GM21737 (cell line): ENCODE results near the gene EWSR1.
"Not testable (repeated sequence)": the region's sequence is repeated elsewhere in the genome, so short reads cannot be mapped to it uniquely, and the experiment has no call there.

ENCODE experiments used
- ATAC-seq: cut with Tn5 transposase; IDR thresholded peaks from one replicate; pipeline ENCODE4 v1.9.1; 2021; ENCODE audit warnings: mild to moderate bottlenecking, moderate library complexity; ENCODE audit not compliant: unreplicated experiment

Gene EWSR1

DNA sequence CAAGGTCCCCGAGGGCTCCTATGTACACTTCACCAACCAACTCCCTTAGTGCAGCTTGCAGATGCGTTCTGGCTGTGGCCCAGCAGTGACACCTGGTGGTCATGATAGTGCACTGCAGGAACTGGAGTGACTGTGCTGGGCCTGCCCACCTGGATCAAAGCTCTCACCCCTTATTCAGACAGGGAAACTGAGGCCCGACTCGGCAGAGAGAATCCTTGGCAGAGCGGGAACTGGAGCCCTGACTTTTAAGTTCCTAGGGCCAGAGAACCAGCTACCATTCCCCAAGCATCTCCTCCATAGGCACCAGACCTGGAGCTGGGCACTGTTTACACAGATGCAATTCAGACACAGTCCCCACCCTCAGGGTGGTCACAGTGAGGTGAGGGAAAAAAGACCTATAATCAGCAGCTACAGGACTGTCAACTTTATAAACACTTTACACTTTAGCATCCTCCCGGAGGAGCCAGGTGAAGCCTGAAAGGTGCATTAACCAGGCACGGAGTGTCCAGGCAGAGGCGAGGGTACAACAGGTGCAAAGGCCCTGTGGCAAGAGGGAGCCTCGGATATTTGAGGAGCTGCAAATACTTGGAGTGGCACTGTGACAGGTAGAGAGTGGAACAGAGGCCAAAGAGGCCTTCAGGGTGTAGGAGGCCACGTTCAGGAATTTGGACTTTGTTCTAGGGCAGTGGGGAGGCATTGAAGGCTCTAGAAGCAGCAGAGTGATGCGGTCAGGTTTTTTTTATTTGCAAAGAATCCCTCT, 22.3 kb upstream of the EWSR1 start:
- peak; percentile 60 for ATAC-seq

DNA sequence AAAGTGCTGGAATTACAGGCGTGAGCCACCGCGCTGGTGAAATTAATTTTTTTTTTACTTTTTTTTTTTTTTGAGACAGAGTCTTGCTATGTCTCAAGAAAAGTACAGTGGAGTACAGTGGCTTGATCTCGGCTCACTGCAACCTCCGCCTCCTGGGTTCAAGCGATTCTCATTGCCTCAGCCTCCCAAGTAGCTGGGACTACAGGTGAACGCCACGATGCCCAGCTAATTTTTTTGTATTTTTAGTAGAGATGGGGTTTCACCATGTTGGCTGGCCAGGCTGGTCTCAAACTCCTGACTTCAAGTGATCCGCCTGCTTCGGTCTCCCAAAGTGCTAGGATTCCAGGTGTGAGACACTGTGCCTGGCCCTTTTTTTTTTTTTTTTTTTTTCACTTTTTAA, 20.2 kb upstream of the EWSR1 start:
- ATAC-seq = not testable (repeated sequence)

DNA sequence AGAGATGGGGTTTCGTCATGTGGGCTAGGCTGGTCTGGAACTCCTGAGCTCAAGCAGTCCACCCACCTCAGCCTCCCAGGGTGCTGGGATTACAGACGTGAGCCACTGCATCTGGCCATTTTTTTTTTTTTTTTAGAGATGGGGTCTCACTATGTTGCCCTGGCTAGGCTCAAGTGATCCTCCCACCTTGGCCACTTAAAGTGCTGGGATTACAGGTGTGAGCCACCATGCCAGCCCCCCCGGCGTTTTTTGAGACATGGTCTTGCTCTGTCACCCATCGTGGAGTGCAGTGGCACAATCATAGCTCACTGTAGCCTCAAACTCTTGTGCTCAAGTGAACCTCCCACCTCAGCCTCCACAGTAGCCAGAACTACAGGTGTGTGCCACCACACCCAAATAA, 16.8 kb upstream of the EWSR1 start:
- no peak for ATAC-seq

DNA sequence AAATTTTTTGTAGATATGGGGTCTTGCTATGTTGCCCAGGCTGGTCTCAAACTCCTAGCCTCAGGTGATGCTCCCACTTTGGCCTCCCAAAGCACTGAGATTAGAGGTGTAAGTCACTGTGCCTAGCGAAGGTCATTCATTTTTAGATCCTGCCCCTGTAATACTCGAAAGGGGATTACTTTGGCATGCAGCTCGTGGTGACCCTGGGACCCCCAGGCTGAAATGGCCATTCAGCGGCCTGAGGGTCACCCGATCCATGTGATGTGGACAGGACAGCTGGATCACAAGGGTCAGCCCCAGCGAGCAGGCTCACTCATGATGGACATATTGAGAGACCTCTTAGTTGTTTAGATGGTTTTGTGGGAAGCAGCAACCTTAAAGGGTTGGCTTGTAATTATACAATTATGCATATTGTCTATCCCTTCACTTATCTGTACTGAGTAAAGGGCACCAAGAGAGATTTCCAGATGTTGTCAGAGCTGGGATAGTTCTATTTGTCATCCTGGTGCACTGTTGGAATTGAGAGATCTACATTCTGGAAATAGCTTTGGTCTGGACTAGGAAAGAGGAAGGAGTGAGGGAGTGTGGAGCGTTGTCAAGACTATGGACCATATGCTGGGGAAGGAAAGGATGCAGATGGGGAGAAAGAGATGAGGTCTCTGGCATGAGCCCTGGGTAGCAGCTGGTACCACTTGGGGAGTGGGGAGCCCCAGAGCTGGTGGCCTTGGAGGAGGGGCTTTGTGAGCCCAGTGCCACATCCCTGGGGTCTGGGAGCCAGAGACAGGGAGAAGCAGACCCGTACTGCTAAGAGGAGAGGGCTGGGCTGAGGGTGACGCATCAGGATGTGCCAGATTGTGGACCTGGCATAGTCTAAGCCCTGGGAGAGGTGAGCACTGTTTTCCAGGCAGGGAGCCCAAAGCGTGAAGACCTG, 15.8 kb upstream of the EWSR1 start:
- ATAC-seq = no peak

DNA sequence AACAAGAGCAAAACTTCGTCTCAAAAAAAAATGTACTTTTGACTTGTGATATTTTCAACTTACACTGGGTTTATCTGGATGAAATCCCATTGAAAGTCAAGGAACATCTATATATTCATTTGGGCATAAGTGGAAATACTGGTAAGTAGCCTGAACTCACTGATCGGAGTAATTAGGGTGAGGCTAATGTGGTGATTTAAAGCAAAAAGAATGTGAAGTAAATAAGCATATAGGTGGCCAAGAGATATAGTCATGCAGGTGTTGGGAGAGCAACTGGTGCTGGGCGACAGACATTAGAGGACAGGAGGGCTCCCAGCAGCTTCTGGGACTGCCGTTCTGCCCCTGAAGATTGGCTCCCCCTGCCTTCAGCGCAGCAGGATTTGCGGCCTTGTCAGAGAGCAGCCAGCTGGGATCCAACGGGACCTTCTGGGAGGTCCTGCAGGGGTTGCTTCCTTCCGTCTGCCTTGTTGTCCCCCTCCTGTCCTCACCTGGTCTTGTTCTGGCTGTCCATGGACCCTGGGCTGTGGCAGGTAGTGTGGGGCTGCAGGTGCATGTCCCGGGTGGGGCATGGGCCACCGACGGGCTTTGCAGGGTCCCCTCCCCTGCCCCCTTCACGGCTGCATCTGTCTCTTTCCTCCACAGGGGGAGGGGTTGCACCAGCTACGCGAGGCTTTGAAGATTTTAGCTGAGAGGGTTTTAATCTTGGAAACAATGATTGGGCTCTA, 14.3 kb upstream of the EWSR1 start:
- ATAC-seq = no peak

DNA sequence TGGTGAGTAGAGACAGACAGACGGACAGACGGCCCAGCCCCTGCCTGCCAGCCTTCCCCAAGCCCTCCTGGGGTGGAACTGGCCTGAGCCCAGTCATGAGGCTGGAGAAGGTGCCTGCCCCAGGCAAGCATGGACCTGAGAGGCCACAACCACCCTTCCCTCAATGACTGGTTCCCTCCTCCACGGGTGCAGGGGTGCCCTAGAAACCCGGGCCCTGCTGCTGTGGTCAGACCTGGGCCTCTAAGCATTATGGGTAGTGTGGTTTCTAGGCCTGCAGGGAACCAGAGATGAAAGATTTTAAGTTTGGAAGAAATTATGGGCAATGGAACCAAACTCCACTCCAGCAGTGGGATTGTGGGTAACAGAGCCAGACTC, 13.8 kb upstream of the EWSR1 start:
- no peak for ATAC-seq

DNA sequence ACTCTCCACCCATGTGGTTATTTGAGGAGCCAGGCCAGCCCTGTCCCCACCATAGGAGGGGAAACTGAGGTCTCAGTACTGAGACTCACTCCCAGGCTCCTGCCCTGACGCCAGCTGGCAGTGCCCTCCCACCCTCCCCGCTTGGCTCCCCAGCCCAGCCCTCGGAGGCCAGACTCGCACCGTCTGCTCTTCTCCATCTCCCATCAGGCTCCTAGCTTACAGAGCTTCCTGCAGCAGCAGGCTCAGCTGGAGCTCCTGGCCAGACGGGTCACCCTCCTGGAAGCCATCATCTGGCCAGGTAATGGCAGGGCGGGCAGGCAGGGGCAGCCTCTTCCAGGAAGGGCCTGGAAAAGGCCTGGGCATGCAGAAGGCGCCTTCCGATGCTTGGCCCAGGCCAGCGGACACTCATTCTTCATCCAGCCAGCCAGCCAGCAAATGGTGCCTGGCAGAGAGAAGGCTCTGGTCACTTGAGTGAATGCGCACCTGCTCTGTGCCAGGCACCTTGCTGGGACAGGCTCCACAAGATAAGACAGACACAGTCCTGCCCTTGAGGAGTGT, 12.9 kb upstream of the EWSR1 start:
- ATAC-seq = no peak

DNA sequence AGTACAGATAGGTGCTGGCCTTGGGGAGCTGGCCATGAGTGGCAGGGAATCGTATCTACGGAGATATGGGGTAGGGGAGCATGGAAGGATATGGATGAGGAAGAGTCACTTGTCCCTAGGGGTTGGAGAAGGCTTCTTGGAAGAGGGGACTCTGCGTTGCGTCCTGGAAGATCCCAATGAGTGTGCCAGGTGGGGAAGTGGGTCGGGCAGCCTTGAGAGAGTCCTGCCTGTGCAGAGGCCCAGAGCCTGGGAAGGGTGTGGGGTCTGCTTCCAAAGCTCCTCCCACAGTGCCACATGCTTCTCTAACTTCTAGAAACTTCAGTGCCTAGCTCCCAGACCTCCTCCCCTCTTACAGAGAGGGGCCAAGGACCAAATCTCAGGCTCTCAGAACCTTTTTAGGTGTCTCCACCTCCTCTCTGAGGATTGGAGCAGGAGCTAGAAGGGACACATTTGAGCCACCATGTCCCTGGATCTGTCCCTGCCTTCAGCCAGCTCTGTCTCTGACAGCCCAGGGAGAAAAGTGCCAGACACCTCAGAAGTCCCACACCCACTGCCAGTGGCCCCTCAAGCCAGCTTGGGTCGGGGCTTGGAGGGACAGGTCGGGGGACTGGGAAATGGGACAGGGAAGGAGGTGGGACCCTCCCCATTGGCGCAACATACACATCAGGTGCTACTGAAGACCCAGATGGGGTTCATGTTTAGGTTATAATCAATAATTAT, 11.3 kb upstream of the EWSR1 start:
- no peak for ATAC-seq

DNA sequence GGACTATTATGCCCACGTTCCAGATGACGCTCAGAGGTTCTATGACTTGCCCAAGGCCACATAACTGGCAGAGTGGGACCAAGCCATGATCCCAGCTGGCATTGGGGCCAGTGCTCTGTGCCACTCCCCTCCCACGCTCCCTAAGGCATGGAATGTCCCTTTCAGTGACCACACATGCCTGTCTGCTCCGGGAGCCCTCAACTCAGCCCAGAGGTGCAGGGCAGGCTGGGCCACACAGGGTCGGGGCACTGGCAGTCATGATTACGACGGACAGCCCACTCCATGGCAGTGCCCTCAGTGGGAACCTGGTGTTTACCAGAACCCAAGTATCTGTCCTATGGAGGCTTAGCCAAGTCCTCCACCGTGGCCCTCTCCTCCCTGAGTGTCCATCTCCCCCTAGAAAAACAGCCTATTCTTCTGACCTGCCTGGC, 10.3 kb upstream of the EWSR1 start:
- ATAC-seq = no peak

DNA sequence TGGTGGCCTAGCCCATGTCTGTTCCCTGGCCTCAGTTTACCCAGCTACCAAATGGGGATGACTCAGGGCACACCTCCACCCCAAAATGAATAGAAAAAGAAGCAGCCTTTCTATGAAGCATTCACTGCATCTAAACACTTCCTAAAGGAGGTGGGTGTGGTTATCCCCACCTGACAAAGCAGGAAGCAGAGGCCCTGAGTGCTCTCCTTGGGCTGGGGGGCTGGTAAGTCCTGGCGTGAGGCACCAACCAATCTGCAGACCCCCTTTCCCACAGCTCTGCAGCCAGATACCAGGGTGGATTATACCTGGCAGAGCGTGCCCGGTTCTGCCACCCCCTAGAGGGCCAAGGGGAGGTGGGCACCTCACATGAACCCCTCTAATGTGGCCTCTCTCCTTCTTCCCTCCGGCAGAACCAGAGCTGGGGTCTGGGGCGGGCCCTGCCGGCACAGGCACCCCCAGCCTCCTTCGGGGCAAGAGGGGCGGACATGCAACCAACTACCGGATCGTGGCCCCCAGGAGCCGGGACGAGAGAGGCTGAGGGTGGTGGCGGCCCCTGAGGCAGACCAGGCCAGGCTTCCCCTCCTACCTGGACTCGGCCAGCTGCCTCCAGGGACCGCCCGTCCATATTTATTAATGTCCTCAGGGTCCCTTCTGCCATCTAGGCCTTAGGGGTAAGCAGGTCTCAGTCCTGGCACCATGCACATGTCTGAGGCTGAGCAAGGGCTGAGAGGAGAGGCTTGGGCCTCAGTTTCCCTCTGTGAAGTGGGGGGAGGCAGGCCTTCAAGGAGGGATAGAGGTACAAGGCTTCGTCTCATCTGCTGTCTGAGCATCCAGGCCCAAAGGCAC, 9.4 kb upstream of the EWSR1 start:
- no peak for ATAC-seq

DNA sequence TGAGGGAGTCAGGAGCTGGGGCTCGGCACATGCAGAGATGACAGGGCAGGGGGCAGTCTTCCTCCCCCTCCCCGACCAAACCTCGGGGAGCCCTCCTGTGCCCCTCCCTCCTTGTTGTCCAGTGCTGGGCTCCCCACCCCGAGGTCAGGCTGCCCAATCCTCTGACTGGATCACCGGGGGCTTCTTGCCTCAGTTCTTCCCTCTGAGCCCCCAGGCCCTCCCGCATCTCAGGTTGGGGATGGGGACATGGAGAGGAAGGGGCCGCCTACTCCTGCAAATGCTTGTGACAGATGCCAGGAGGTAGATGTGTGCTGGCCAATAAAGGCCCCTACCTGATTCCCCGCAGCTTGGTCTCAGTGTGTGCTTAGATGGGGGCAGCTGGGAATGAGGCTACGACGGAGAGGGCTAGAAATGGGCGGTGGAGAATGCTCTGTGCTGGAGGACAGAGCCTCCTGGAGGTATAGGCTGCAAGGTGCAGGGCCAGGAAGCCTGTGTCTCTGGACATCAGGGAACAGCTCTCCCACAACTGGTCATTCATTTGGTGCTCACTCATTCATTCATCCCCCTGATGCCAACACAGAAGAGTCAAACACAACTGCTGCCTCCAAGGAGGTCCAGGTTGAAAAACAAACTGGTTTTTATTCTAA, 8.7 kb upstream of the EWSR1 start:
- no peak for ATAC-seq

DNA sequence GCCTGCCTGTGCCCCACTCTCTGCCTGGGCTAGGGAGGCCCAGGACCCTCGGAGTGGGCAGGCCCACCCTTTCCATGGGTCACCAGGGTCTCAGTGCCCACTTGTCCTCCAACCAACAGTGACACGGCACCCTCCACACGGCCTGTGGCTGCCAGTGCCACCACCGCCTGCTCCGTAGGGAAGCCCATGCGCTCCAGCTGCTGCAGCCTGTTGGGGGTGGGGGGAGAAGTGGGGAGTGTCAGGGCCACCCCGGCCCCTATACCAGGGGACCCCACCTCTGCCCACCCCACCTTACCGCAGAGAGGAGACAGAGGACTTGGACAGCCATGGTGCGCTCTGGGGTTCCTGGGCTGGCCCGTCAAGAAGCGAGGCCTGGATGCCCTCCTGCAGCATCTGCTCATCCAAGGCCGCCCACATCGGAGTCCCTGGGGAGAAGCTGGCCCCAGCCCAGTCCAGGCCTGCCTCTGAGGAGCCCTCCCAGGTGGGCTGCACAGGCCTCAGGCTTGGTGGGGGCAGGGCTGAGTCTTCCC, 8.0 kb upstream of the EWSR1 start:
- no peak for ATAC-seq

DNA sequence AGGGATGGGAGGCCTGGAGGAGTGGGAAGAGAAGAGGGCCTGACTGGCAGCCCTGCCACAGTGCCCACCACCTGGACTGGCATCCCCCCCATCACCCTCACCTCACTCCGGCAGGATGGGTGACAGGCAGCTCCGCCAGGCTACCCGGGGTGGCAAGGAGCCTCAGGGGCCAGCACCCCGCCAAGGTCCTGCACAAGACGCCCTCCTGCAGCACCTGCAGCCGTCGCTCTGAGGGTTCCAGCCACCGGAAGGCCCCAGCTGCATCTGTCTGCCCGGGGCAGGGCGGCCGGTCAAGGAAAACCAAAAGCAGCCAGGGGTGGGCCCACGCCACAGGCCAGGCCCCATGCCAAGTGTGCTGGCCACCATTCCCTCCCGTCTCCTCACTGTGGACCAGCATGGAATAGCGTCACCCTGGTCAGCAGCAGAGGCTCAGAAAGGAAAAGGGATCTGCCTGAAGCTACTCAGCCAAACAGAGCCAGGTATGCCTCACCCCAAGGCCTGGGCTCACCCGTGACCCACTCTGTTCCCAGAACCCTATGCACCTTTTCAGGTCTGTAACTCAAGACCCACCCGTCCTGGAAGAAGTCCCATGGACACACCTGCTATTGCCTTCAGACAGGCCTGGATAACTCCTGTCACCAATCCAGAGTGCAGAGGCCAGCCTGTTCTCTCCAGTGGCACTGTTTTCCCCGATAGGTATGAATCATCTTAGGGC, 7.3 kb upstream of the EWSR1 start:
- no peak for ATAC-seq

DNA sequence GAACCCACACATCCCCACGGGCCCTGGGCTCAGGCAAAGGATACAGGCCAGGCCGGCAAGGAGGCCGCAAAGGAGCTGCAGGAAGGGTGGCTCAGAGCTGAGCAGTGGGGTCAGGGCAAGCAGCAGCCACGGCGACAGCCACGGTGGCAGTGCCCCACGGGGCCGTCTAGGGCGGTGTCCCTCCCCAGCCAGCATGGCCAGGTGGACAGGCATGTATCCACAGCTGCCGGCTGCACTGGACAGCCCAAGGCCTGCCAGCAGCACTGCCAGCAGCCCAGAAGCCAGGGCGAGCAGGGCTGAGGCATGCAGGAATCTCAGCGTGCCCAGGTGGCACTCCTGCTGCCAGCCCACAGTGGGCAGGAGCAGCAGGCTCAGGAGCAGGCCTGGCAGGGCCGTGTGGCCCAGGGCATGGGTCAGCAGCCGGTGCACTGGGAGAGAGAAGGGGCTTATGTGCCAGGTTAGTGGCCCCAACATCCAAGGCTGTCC, 4.2 kb upstream of the EWSR1 start:
- ATAC-seq = no peak

DNA sequence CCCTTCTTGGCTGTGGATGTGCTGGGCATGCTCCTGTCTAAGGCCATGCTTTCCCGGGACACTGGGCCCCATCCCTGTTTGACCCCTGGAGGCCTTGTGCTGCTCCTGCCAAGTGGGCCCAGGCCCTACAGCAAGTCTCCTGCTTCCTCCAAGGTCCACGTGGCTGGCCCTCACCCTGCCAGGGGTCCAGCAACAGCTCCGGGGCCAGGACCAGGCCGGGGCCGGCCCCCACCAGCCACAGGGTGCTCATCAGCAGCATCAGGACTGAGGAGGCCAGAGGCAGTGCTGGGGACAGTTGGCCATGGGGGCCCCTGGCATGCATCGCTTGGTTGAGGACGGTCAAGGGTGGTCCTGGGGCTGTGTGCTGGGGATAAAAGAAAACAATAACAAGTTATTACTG, 2.8 kb upstream of the EWSR1 start:
- ATAC-seq = no peak

DNA sequence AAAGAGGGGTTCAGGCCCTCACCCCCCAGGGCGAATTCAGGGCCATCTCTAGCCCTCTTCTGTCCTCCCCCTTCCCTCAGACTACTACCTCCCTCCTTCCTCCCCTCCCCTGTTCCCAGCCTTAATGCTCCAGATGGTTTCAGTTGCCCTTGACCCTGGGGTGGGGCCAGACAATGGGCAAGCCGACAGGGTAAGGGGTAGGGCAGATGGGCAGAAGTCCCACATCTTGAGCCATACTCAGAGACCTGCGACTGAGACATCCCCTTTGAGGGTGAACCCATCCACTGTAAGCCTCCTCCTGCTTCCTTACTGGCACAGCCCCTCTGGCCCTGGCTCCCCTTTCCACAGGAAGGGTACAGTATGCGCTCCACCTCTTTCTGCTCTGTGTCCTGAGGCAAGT, 2.1 kb upstream of the EWSR1 start:
- no peak for ATAC-seq

DNA sequence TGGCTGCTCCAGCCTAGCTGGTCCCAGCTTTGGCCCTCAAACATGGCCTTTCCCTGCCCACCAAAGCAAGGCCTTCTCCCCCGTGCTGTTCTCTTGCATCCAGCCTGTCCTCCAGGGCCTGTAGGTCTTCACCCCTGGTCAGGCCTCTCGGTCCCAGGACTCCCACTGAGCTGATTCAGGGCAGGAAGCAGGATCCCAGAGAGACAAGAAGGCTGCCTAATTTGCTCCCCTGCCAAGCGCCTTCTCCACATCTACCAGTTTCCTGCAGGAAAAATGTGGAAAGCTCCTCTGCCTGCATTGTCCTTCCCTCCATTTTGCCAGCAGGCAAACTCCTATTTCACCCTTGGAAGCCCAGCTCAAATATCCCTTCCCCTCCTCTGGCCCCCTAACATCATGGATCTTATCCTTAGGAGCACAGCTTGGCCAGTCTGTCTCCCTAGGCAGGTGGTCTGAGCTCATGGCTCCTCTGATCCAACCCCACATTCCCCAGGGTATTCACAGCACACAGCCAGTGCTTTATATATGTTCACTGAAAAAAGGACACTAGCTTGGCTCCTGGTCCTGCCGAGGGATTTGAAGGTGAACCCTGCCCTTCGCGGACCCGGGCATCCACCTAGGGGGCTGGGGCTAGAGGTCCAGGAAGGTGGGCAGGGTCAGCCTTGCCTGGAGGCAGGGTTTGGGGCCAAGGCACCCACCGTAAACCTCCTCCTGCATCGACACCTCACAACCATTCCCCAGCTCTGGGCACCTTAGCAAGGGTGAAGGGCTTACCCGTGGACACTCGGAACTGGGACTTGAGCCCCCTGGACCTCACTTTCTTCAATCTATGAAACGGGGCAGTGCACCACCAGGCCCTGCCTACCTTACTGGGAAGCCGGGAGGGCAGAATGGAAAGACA, 1.3 kb upstream of the EWSR1 start:
- ATAC-seq = no peak
